Endometrial microvascular endothelial cells (primary cell): ENCODE measurements around the gene PATL1. TPM values are rescaled to one million over a fixed set of nuclear protein-coding genes. Genes with fewer than 3 reads are reported as not detected.

ENCODE experiments used
- in situ Hi-C: cut with HindIII; loops from 2 replicates; pipeline ENCODE4 v1.10.0; 2017; ENCODE audit warnings: low sequenced_read_pairs, low pct_unique_long_range_greater_than_20kb; ENCODE audit errors: inconsistent ontology term
- total RNA-seq: library from RNA; depleted of rRNA; stranded (reverse); fragments of >200 nt; gene quantifications from one replicate; pipeline ENCODE4 v1.2.3, GENCODE V29; 2015; ENCODE audit errors: inconsistent ontology term

The PATL1 gene
- total RNA-seq, 1 donor from 2014 or later, result 11.7 TPM

- in situ Hi-C loops, result no loop called here
Measured at GRCh38 chr11:59678813-59679165, 10.0 kb upstream of the PATL1 start.

DNA sequence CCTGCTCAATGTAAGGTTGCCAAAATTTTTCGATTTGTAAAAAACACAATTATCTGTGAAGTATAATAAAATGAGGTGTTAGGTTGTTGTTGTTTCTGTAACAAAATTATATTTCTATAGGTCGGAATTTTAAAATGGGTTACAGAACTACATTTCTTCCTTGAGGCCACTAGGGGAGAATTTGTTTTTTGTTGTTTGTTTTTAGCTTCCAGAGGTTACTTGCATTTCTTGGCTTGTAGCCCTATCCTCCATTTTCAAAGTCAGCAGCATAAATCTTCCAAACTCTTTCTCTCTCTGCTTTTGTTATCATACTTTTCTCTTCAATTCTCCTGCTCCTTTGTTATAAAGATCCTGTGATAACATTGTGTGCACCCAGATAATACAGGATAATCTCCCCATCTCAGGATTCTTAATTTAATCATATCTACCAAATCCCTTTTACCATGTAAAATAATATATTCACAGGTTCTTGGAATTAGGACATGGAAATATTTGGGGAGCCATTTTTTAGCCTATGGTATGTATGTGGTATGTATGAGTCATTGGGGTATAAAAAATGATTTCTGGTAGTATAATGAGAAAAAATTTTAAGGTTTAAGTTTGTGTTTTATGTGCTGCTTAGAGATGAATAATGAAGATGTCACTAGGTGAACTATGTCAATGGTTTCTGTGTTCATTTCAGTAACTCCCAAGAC is 9.4 kb upstream of the PATL1 start:
- in situ Hi-C loops, result no loop called here

DNA sequence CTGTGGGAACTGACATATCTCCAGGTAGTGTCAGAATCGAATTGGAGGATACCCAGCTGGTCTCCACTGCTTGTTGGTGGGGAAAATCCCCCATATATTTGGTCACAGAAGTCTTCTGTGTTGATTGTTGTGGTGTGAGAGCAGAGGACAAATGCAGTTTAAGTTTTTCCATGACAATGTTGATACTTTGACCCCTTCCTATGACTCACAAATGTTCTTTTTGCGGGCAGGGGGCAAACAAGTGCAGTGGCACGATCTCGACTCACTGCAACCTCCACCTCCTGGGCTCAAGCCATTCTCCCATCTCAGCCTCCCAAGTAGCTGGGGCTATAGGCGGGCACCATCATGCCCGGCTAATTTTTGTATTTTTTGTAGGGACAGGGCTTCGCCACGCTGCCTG is 7.4 kb upstream of the PATL1 start:
- in situ Hi-C loops, result no loop called here

DNA sequence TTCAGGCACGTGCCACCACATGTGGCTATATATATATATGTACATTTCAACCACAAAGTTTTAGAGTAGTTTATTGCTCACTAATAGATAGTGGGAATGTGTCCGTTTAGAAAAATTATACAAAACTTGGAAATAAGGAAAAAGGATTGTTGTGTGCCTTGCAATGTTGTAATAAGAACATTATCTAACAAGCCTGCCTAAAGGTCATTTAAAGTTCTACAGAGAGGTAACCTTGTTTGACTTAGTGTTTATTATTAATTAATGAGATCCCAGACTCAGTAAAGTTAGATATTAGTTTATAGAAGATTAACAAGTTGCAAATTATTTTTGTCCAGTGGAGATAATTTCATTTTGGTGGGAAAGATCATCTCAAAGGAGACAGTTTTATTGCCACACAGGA is 5.5 kb upstream of the PATL1 start:
- in situ Hi-C loops, result loop anchor here (25.0 kb wide), 1 partner anchor 137 kb away; no protein-coding TSS in a partner anchor

GRCh38 chr11:59673291-59673690 is 4.5 kb upstream of the PATL1 start:
- in situ Hi-C loops, result loop anchor here (25.0 kb wide), 1 partner anchor 136 kb away; no protein-coding TSS in a partner anchor

GRCh38 chr11:59671471-59671870 is 2.6 kb upstream of the PATL1 start:
- in situ Hi-C loops, result loop anchor here (25.0 kb wide), 1 partner anchor 134 kb away; no protein-coding TSS in a partner anchor

DNA sequence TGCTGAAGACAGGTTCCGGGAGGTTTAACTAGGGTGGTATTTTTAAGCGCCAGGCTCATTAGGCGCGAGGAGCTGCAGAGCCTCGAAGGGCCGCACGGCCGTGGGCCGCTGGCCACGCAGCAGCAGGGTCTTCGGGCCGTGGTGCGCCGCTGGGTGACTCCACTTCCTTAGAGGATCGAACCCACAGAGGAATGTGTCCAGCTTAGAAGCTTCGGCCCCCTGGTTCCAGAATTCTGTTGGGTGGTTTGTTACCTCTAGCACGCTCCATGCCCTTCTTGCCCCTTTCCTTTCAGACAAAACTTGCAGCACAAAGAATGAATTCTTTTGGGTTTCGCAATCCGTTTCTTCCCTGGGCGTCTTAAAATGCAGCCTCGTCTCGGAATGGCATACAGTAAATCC is 773 bp upstream of the PATL1 start:
- in situ Hi-C loops, result loop anchor here (25.0 kb wide), 1 partner anchor 132 kb away; no protein-coding TSS in a partner anchor

GRCh38 chr11:59668188-59668949 is 468 bp downstream of the PATL1 start:
- in situ Hi-C loops, result loop anchor here (25.0 kb wide), 1 partner anchor 131 kb away; no protein-coding TSS in a partner anchor

DNA sequence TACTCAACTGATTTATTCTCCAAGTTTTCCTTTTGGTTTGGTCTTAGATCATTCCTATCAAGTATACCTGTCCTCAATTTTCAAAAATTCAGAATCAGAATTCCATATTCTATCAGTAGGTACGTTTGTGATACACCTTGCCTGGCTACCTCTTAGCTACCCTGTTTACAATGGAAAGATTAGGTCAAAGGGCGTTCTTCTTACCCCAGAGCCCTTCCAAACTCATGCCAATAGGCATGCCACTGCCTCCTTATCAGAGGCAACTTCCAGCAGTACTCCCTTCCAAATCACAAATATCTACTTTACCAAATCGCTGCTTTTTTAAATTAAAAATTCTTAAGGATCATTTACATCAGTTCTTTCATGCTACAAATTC is 1.0 kb downstream of the PATL1 start:
- in situ Hi-C loops, result loop anchor here (25.0 kb wide), 1 partner anchor 130 kb away; no protein-coding TSS in a partner anchor

DNA sequence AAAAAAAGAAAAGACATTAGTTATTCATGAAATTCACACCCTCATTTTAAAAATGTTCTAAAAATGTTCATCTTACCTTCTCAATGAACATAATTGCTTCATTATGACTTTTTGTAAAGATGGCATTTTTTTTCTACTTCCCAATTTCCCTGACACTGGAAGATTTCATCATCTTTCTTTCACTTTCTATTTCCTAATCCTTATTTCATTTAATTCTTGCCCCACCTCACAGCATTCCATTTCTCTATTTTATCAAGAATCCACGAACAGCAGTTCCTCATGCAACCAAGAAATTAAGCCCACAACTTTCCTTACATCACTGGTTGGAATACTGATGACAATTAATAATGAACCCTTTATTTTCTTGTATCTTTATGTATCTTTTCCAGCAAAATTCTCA is 1.9 kb downstream of the PATL1 start:
- in situ Hi-C loops, result loop anchor here (25.0 kb wide), 1 partner anchor 130 kb away; no protein-coding TSS in a partner anchor

- in situ Hi-C loops, result loop anchor here (25.0 kb wide), 1 partner anchor 123 kb away; no protein-coding TSS in a partner anchor
Measured at GRCh38 chr11:59660621-59661020, 8.2 kb downstream of the PATL1 start.

DNA sequence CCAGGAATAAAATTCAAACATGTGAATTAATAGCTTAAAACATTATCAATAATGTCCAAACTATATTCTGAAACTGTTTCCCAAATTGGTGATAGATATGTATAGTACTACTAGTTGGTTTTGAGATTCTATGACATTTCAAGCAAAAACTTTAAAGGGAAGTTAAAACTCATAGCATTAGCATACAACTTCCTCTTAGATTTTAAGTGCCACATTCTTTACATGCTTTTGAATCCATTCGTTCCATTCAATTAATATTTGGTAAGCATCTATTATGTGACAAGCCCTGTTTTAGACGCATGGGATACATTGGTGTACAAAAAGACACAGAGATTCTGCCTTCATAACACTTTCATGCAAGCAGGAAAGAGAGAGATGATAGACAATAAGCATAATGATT is 8.9 kb downstream of the PATL1 start:
- in situ Hi-C loops, result loop anchor here (25.0 kb wide), 1 partner anchor 123 kb away; no protein-coding TSS in a partner anchor

DNA sequence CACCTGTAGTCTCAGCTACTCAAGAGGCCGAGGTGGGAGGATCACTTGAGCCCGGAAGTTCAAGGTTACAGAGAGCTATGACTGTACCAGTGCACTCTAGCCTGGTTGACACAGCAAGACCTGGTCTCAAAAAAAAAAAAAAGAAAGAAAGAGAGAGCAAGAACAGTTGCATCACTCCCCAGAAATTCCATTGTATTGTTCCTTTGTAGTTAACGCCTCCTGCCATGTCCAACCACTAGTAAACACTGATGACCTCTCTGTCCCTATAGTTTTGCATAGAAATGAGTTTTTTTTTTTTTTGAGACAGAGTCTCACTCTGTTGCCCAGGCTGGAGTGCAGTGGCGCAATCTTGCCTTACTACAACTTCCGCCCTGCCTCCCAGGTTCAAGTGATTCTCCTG is 10.8 kb downstream of the PATL1 start:
- in situ Hi-C loops, result loop anchor here (25.0 kb wide), 1 partner anchor 121 kb away; no protein-coding TSS in a partner anchor

DNA sequence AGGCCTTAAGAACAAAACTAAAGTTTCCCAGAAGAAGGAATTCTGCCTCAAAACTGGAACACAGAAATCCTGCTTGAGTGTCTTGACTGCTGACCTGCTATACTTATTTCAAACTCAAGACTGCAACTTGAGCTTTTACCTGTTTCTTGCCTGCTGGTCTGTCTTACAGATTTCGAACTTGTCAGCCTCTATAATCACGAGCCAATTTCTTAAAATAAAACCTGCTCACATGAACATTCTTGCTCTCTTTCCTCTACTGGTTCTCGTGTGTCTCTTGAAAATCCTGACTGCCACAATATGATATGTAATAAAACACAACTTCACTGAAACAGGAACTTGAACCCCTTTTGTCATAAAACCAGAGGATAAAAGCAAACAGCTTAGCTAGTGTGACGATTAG is 13.9 kb downstream of the PATL1 start:
- in situ Hi-C loops, result loop anchor here (25.0 kb wide), 1 partner anchor 118 kb away; no protein-coding TSS in a partner anchor

DNA sequence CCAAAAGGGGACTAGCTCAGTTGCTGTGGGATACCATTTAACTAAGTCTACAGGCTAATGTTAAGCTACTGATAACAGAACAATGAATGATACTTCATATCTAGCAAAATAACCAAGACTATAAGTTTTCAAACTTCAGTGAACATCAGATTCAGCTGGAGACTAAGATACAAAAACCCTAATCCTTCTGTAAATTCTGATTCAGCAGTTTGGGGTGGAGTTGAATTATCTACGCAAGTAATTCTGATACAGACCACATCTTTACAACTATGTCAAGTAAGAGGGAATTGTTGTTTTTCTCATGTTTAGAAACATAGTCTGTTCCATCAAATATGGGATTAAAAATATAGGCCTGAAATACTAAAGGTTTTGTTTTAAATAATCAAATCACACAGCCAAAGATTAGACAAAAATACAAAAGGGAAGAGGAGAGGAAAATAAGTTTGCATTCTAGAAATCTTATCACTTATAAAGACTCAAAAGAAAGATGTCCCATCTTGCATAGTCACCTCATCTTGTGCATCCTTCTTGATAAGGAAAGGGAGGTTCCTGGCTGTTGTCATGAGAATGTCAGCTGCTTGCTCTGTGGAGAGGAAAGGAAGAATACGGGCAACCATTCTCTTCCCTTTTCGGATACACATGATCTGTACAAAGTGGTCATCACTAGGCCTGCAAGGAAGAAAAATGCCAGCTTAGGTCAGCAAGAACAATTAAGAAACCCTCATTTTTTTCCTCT is 21.4 kb downstream of the PATL1 start:
- in situ Hi-C loops, result no loop called here

- in situ Hi-C loops, result no loop called here
Measured at GRCh38 chr11:59644528-59644927, 24.3 kb downstream of the PATL1 start.

DNA sequence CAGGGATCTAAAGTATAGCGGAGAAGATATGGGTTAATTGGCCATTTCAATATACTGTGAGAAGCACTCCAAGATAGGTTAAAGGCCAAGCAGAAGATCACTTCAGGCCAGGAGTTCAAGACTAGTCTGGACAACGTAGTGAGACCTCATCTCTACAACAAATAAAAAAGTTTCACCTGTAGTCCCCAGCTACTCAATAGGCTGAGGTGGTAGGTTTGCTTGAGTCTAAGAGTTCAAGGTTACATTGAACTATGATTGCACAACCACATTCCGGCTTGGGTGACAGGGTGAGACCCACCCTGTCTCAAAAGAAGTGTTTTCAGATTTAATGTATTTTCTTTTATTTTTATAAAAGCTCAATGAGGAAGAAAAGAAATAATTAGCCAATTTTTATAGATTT is 25.4 kb downstream of the PATL1 start:
- in situ Hi-C loops, result no loop called here

DNA sequence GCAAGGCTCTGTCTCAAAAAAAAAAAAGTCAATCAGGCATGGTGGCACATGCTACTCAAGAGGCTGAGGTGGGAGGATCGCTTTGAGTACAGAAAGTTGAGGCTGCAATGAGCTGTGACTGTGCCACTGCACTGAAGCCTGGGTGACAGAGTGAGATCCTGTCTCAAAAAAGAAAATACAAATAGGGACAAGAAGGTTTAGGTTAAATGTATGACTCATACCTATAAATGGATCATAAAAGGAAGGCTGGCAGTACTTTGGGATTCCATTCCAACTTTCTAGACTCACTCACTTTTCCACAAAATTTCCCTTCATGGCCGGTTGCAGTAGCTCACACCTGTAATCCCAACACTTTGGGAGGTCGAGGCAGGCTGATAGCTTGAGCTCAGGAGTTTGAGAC is 27.7 kb downstream of the PATL1 start:
- in situ Hi-C loops, result no loop called here

- in situ Hi-C loops, result no loop called here
Measured at GRCh38 chr11:59630493-59630892, 38.3 kb downstream of the PATL1 start.
